H9 (cell line): ENCODE results near the gene BAG1. TPM values are rescaled to one million over a fixed set of nuclear protein-coding genes. Genes with fewer than 3 reads are reported as not detected.

Source experiments
- DNase-seq: peaks from one replicate; pipeline ENCODE4 v3.0.0-alpha.2; 2017
- H2AFZ ChIP-seq: one replicate; pipeline ENCODE4 v1.6.1; 2013; ENCODE audit warnings: mild to moderate bottlenecking, low read length, control low read depth, moderate library complexity
- H2AK5ac ChIP-seq: 2 replicates; pipeline ENCODE4 v1.6.1; 2013; ENCODE audit warnings: low read length, control low read depth, mixed read lengths; ENCODE audit not compliant: insufficient read length
- H2BK120ac ChIP-seq: one replicate; pipeline ENCODE4 v1.6.1; 2013; ENCODE audit warnings: low read depth, mild to moderate bottlenecking, low read length, control low read depth, inconsistent platforms; ENCODE audit not compliant: poor library complexity, severe bottlenecking
- H2BK12ac ChIP-seq: 2 replicates; pipeline ENCODE4 v1.6.1; 2013; ENCODE audit warnings: low read length, control low read depth, mixed read lengths, low read depth; ENCODE audit not compliant: insufficient read length
- H2BK15ac ChIP-seq: 2 replicates; pipeline ENCODE4 v1.6.1; 2013; ENCODE audit warnings: low read depth, low read length, control low read depth
- H2BK20ac ChIP-seq: one replicate; pipeline ENCODE4 v1.6.1; 2013; ENCODE audit warnings: low read depth, mild to moderate bottlenecking, low read length, control low read depth, inconsistent platforms; ENCODE audit not compliant: poor library complexity, severe bottlenecking
- H2BK5ac ChIP-seq: 2 replicates; pipeline ENCODE4 v1.6.1; 2013; ENCODE audit warnings: low read length, control low read depth, mixed read lengths; ENCODE audit not compliant: insufficient read length
- H3K14ac ChIP-seq: 2 replicates; pipeline ENCODE4 v1.6.1; 2013; ENCODE audit warnings: low read length, control low read depth; ENCODE audit not compliant: insufficient read depth
- H3K18ac ChIP-seq: 2 replicates; pipeline ENCODE4 v1.6.1; 2013; ENCODE audit warnings: low read depth, mild to moderate bottlenecking, mixed read lengths, low read length, control low read depth; ENCODE audit not compliant: insufficient read length
- H3K23ac ChIP-seq: 2 replicates; pipeline ENCODE4 v1.6.1; 2013; ENCODE audit warnings: low read length, control low read depth, mixed read lengths, low read depth; ENCODE audit not compliant: insufficient read length
- H3K23me2 ChIP-seq: 2 replicates; pipeline ENCODE4 v1.6.1; 2013; ENCODE audit warnings: low read depth, mild to moderate bottlenecking, mixed read lengths, low read length, control low read depth; ENCODE audit not compliant: insufficient read length, poor library complexity, severe bottlenecking
- H3K27ac ChIP-seq: 2 replicates; pipeline ENCODE4 v1.5.1; 2013; ENCODE audit warnings: low read length, control low read depth, mixed read lengths, low read depth; ENCODE audit not compliant: insufficient read length
- H3K27me3 ChIP-seq: 2 replicates; pipeline ENCODE4 v1.6.1; 2013; ENCODE audit warnings: low read length, control low read depth, inconsistent platforms; ENCODE audit not compliant: insufficient read depth
- H3K4ac ChIP-seq: 2 replicates; pipeline ENCODE4 v1.6.1; 2013; ENCODE audit warnings: low read depth, mild to moderate bottlenecking, control low read depth, inconsistent platforms, low read length, moderate library complexity
- H3K4me1 ChIP-seq: 2 replicates; pipeline ENCODE4 v1.6.1; 2013; ENCODE audit warnings: low read length, control low read depth, inconsistent platforms; ENCODE audit not compliant: insufficient read depth
- H3K4me2 ChIP-seq: 2 replicates; pipeline ENCODE4 v1.6.1; 2013; ENCODE audit warnings: low read length, control low read depth, mixed read lengths; ENCODE audit not compliant: insufficient read length, insufficient read depth
- H3K56ac ChIP-seq: 2 replicates; pipeline ENCODE4 v1.6.1; 2013; ENCODE audit warnings: low read depth, mild to moderate bottlenecking, mixed read lengths, low read length, control low read depth; ENCODE audit not compliant: insufficient read length
- H3K79me1 ChIP-seq: 2 replicates; pipeline ENCODE4 v1.6.1; 2013; ENCODE audit warnings: low read depth, mild to moderate bottlenecking, moderate library complexity, low read length, control low read depth, inconsistent platforms; ENCODE audit not compliant: insufficient read depth, poor library complexity, severe bottlenecking
- H3K79me2 ChIP-seq: 2 replicates; pipeline ENCODE4 v1.6.1; 2013; ENCODE audit warnings: low read length, control low read depth, inconsistent platforms; ENCODE audit not compliant: insufficient read depth
- H3K9ac ChIP-seq: 2 replicates; pipeline ENCODE4 v1.6.1; 2013; ENCODE audit warnings: low read length, control low read depth, mixed read lengths; ENCODE audit not compliant: insufficient read length; ENCODE audit errors: extremely low read depth
- H3K9me3 ChIP-seq: one replicate; pipeline ENCODE4 v1.6.1; 2013; ENCODE audit warnings: low read depth, low read length, inconsistent platforms; ENCODE audit not compliant: control insufficient read depth
- H3T11ph ChIP-seq: one replicate; pipeline ENCODE4 v1.6.1; 2013; ENCODE audit warnings: mild to moderate bottlenecking, low read length, control low read depth, inconsistent platforms
- H4K20me1 ChIP-seq: one replicate; pipeline ENCODE4 v1.6.1; 2013; ENCODE audit not compliant: control insufficient read depth, insufficient read length, insufficient read depth
- H4K5ac ChIP-seq: 2 replicates; pipeline ENCODE4 v1.6.1; 2013; ENCODE audit warnings: low read depth, mild to moderate bottlenecking, mixed read lengths, low read length, control low read depth; ENCODE audit not compliant: insufficient read length
- H4K8ac ChIP-seq: replicated peaks from 2 replicates; pipeline ENCODE4 v1.6.1; 2013; ENCODE audit warnings: low read length, control low read depth, mixed read lengths, low read depth; ENCODE audit not compliant: insufficient read length
- H4K91ac ChIP-seq: 2 replicates; pipeline ENCODE4 v1.6.1; 2013; ENCODE audit warnings: low read depth, mild to moderate bottlenecking, moderate library complexity, mixed read lengths, low read length, control low read depth; ENCODE audit not compliant: insufficient read length
- H3K27ac Mint-ChIP-seq, 3 experiments: 2 replicates in 2 of 3; 3 replicates in 1 of 3; pipeline ENCODE4 v1.8.0; 2020 to 2021; ENCODE audit warnings: mixed read lengths in 3 of 3, mild to moderate bottlenecking in 1 of 3, moderate library complexity in 1 of 3
- H3K27me3 Mint-ChIP-seq: 2 replicates; pipeline ENCODE4 v1.8.0; 2021; ENCODE audit warnings: low read depth, mild to moderate bottlenecking, moderate library complexity, mixed read lengths
- H3K36me3 Mint-ChIP-seq, 3 experiments: 2 replicates in 2 of 3; 3 replicates in 1 of 3; pipeline ENCODE4 v1.8.0; 2020 to 2021; ENCODE audit warnings: low read depth in 3 of 3, mixed read lengths in 3 of 3; ENCODE audit not compliant: insufficient read depth in 1 of 3
- H3K4me1 Mint-ChIP-seq, 2 experiments: 2 replicates each; pipeline ENCODE4 v1.8.0; 2020; ENCODE audit warnings: mixed read lengths in 2 of 2
- H3K4me3 Mint-ChIP-seq, 2 experiments: 2 replicates in 1 of 2; 3 replicates in 1 of 2; pipeline ENCODE4 v1.8.0; 2020 to 2021; ENCODE audit warnings: mild to moderate bottlenecking in 2 of 2, mixed read lengths in 2 of 2, moderate library complexity in 1 of 2
- H3K9me3 Mint-ChIP-seq, 2 experiments: 2 replicates in 1 of 2; 3 replicates in 1 of 2; pipeline ENCODE4 v1.8.0; 2020; ENCODE audit warnings: mild to moderate bottlenecking in 2 of 2, mixed read lengths in 2 of 2, moderate library complexity in 1 of 2
- CTCF ChIP-seq: fragments of 200-600 bp; sonication (generic); conservative IDR thresholded peaks from 3 replicates; pipeline ENCODE4 v1.8.0; 2021; ENCODE audit warnings: antibody characterized with exemption, mild to moderate bottlenecking
- WGBS: extraction: QIAGEN DNeasy Blood & Tissue Kit; methylation state at CpG from one replicate; pipeline ENCODE4 v1.1.7; 2013; ENCODE audit warnings: missing lambda C conversion rate, low lambda C conversion rate, mixed read lengths; ENCODE audit not compliant: insufficient read length; ENCODE audit errors: extremely low coverage; 5-methylcytosine and 5-hydroxymethylcytosine counted together
- total RNA-seq: library from RNA; stranded (reverse); gene quantifications from 2 replicates; pipeline ENCODE4 v1.2.1, GENCODE V29; 2021

Gene BAG1
- total RNA-seq, 1 experiment from 2014 or later: 66.4 TPM

- H3K4me3 Mint-ChIP-seq: peak overlapping the region; percentile 89 to 98
Measured at GRCh38 chr9:33264003-33264472, 470 bp downstream of the BAG1 start.

More at GRCh38 chr9:33264003-33264472, 470 bp downstream of the BAG1 start:
- DNase-seq: peak; percentile 39
- Histone ChIP-seq H2BK5ac (no peak overlapping the region), H4K8ac (no peak overlapping the region), H3K4me1 (peaks cover 2% of the 10 kb centered on the region; the same call in 1 of the 2 replicates), H3K4ac (no peak overlapping the region), H3K79me2 (peaks cover 16% of the 10 kb centered on the region; the same call in 1 of the 2 replicates), H2BK12ac (no peak overlapping the region), H3K23ac (no peak overlapping the region), H3K18ac (peak overlapping the region; percentile 13), H2BK120ac (no peak overlapping the region), H3K9me3 (no peaks in the 10 kb centered on the region), H4K20me1 (no peaks in the 10 kb centered on the region), H2BK20ac (no peak overlapping the region), H3K14ac (peak overlapping the region; percentile 37), H3K56ac (no peak overlapping the region), H3K4me2 (peak overlapping the region; percentile 59), H3T11ph (no peak overlapping the region), H3K27ac (no peak overlapping the region), H3K79me1 (peaks cover 9% of the 10 kb centered on the region), H2AK5ac (no peak overlapping the region), H3K23me2 (peaks cover 5% of the 10 kb centered on the region), H4K5ac (no peak overlapping the region), H3K27me3 (no peaks in the 10 kb centered on the region), H2AFZ (no peak overlapping the region), H2BK15ac (no peak overlapping the region), H4K91ac (no peak overlapping the region), H3K9ac (peak overlapping the region; percentile 44)
- no CpG with 5 or more reads among the region's 37 CpGs for WGBS
- peaks cover 15 to 16% of the 10 kb centered on the region in 2 experiments for H3K4me1 Mint-ChIP-seq
- TF ChIP-seq CTCF: no peak
- no peaks in the 10 kb centered on the region for H3K9me3 Mint-ChIP-seq
- peaks cover 28 to 59% (median 50%) of the 10 kb centered on the region in 3 experiments for H3K36me3 Mint-ChIP-seq
- H3K27me3 Mint-ChIP-seq: no peaks in the 10 kb centered on the region
- H3K27ac Mint-ChIP-seq: peak overlapping the region in 2 of 3 experiments; percentile 3 to 94; a peak in 4 of 7 replicates
